ENCODE results near the gene DAAM1. TPM values are rescaled to one million over a fixed set of nuclear protein-coding genes. Genes with fewer than 3 reads are reported as not detected.

The DAAM1 gene
- total RNA-seq, 3 donors from 2014 or later (not counting 1 experiment from before 2014, with no cell fraction given), result 10.9 to 31.4 (median 12.6) TPM

GRCh38 chr14:59177262-59177661 is 11.2 kb upstream of the DAAM1 start:
- no peak overlapping the region for H3K27ac Mint-ChIP-seq
- no peak for ATAC-seq

GRCh38 chr14:59181791-59182190 is 6.7 kb upstream of the DAAM1 start:
- no peak for TF ChIP-seq CTCF (IDR thresholded peaks at IDR 0.05)
- 94% methylated on average over 1 of the region's 1 CpG for WGBS (ENCODE audit: insufficient coverage)
- Histone ChIP-seq H3K4me3 (ENCODE audit: low read length) (no peak overlapping the region), H3K27ac (ENCODE audit: low read length) (no peak overlapping the region), H3K27me3 (ENCODE audit: control insufficient read depth, insufficient read depth, low read length) (peaks cover 2% of the 10 kb centered on the region), H3K9me3 (ENCODE audit: control insufficient read depth, insufficient read depth, low read length) (no peaks in the 10 kb centered on the region), H3K4me1 (ENCODE audit: control insufficient read depth, insufficient read depth, low read length) (no peaks in the 10 kb centered on the region), H3K36me3 (ENCODE audit: control insufficient read depth, insufficient read depth, low read length) (no peaks in the 10 kb centered on the region)
- intact Hi-C loops (cut with micrococcal nuclease), result loop anchor here (10.0 kb wide), 1 partner anchor 973 kb away; no protein-coding TSS in a partner anchor
- H3K27me3 Mint-ChIP-seq (ENCODE audit: low read depth in 2 of 2), result peaks cover 19 to 53% of the 10 kb centered on the region in 2 donors
- H3K36me3 Mint-ChIP-seq, result no peaks in the 10 kb centered on the region
- H3K9me3 Mint-ChIP-seq, result no peaks in the 10 kb centered on the region
- H3K4me1 Mint-ChIP-seq, result peaks cover 5 to 6% of the 10 kb centered on the region in 2 donors
- ATAC-seq (no peak), DNase-seq (no peak)
- no peak overlapping the region for H3K4me3 Mint-ChIP-seq
- H3K27ac Mint-ChIP-seq, result no peak overlapping the region

More at GRCh38 chr14:59177262-59177661, 11.2 kb upstream of the DAAM1 start:
- H3K27me3 ChIP-seq (ENCODE audit: control insufficient read depth, insufficient read depth, low read length), result no peaks in the 10 kb centered on the region
- no peak overlapping the region for H3K4me3 Mint-ChIP-seq
- WGBS (ENCODE audit: insufficient coverage), result 87% methylated on average over 2 of the region's 2 CpGs
- H3K4me1 ChIP-seq (ENCODE audit: control insufficient read depth, insufficient read depth, low read length), result no peaks in the 10 kb centered on the region
- H3K27me3 Mint-ChIP-seq (ENCODE audit: low read depth in 2 of 2), result peaks cover 2 to 16% of the 10 kb centered on the region in 2 donors
- no peaks in the 10 kb centered on the region for H3K9me3 ChIP-seq (ENCODE audit: control insufficient read depth, insufficient read depth, low read length)
- intact Hi-C loops (cut with micrococcal nuclease), result no loop called here
- peaks cover 5 to 6% of the 10 kb centered on the region in 2 donors for H3K4me1 Mint-ChIP-seq
- H3K27ac ChIP-seq (ENCODE audit: low read length), result no peak overlapping the region
- H3K36me3 Mint-ChIP-seq, result no peaks in the 10 kb centered on the region
- H3K4me3 ChIP-seq (ENCODE audit: low read length), result no peak overlapping the region
- no peak for DNase-seq
- no peaks in the 10 kb centered on the region for H3K36me3 ChIP-seq (ENCODE audit: control insufficient read depth, insufficient read depth, low read length)
- no peaks in the 10 kb centered on the region for H3K9me3 Mint-ChIP-seq
- no peak for TF ChIP-seq CTCF (IDR thresholded peaks at IDR 0.05)

GRCh38 chr14:59182641-59183040 is 5.8 kb upstream of the DAAM1 start:
- Mint-ChIP-seq H3K27me3 (ENCODE audit: low read depth in 2 of 2) (peaks cover 19 to 56% of the 10 kb centered on the region in 2 donors), H3K4me1 (peaks cover 10 to 14% of the 10 kb centered on the region in 2 donors), H3K27ac (no peak overlapping the region), H3K4me3 (no peak overlapping the region), H3K9me3 (no peaks in the 10 kb centered on the region), H3K36me3 (no peaks in the 10 kb centered on the region)
- no peak for TF ChIP-seq CTCF (IDR thresholded peaks at IDR 0.05)
- Histone ChIP-seq H3K4me3 (ENCODE audit: low read length) (no peak overlapping the region), H3K27ac (ENCODE audit: low read length) (no peak overlapping the region), H3K9me3 (ENCODE audit: control insufficient read depth, insufficient read depth, low read length) (no peaks in the 10 kb centered on the region), H3K36me3 (ENCODE audit: control insufficient read depth, insufficient read depth, low read length) (no peaks in the 10 kb centered on the region), H3K4me1 (ENCODE audit: control insufficient read depth, insufficient read depth, low read length) (peaks cover 2% of the 10 kb centered on the region), H3K27me3 (ENCODE audit: control insufficient read depth, insufficient read depth, low read length) (peaks cover 4% of the 10 kb centered on the region)
- ATAC-seq (no peak), DNase-seq (no peak)
- WGBS (ENCODE audit: insufficient coverage), result 83% methylated on average over 4 of the region's 5 CpGs
- intact Hi-C loops (cut with micrococcal nuclease), result loop anchor here (10.0 kb wide), 1 partner anchor 972 kb away; no protein-coding TSS in a partner anchor

GRCh38 chr14:59183150-59183549 is 5.3 kb upstream of the DAAM1 start:
- Histone ChIP-seq H3K27ac (ENCODE audit: low read length) (no peak overlapping the region), H3K4me1 (ENCODE audit: control insufficient read depth, insufficient read depth, low read length) (peaks cover 7% of the 10 kb centered on the region), H3K36me3 (ENCODE audit: control insufficient read depth, insufficient read depth, low read length) (no peaks in the 10 kb centered on the region), H3K4me3 (ENCODE audit: low read length) (no peak overlapping the region), H3K27me3 (ENCODE audit: control insufficient read depth, insufficient read depth, low read length) (peaks cover 4% of the 10 kb centered on the region), H3K9me3 (ENCODE audit: control insufficient read depth, insufficient read depth, low read length) (no peaks in the 10 kb centered on the region)
- no peak overlapping the region for H3K27ac Mint-ChIP-seq
- no peak for TF ChIP-seq CTCF (IDR thresholded peaks at IDR 0.05)
- ATAC-seq (no peak), DNase-seq (no peak)
- H3K4me1 Mint-ChIP-seq, result peaks cover 14 to 18% of the 10 kb centered on the region in 2 donors
- H3K27me3 Mint-ChIP-seq (ENCODE audit: low read depth in 2 of 2), result peaks cover 19 to 56% of the 10 kb centered on the region in 2 donors
- H3K4me3 Mint-ChIP-seq, result no peak overlapping the region
- intact Hi-C loops (cut with micrococcal nuclease), result loop anchor here (10.0 kb wide), 1 partner anchor 972 kb away; no protein-coding TSS in a partner anchor
- no peaks in the 10 kb centered on the region for H3K9me3 Mint-ChIP-seq
- H3K36me3 Mint-ChIP-seq, result no peaks in the 10 kb centered on the region

Measured in natural killer cell (primary cell).